HepG2 (cell line): Measurements from ENCODE around the gene TMEM8B. TPM values are rescaled to one million over a fixed set of nuclear protein-coding genes. Genes with fewer than 3 reads are reported as not detected.
A peak's percentile ranks its signal among the peaks of the same experiment; 100 is the strongest.

Experiments
- GFI1 ChIP-seq: sonication (generic); formaldehyde crosslinking; IDR thresholded peaks from 2 replicates; pipeline ENCODE4 v1.5.0; 2020; ENCODE audit warnings: missing genetic modification reagents, mild to moderate bottlenecking, borderline replicate concordance
- HOXA5 ChIP-seq: sonication (generic); formaldehyde crosslinking; IDR thresholded peaks from 2 replicates; pipeline ENCODE4 v1.4.0; 2020; ENCODE audit warnings: missing genetic modification reagents
- IKZF4 ChIP-seq: sonication (generic); formaldehyde crosslinking; IDR thresholded peaks from 2 replicates; pipeline ENCODE4 v1.5.1; 2020; ENCODE audit warnings: borderline replicate concordance, mild to moderate bottlenecking, low read depth, missing genetic modification reagents; ENCODE audit errors: not compliant biosample characterization
- MLLT10 ChIP-seq: sonication (generic); formaldehyde crosslinking; IDR thresholded peaks from 2 replicates; pipeline ENCODE4 v1.4.0; 2020; ENCODE audit warnings: missing genetic modification reagents
- NR2F1 ChIP-seq, 2 experiments: fragments of 450-650 bp in 1 of 2; formaldehyde crosslinking in 1 of 2; IDR thresholded peaks; 2 replicates each; pipeline versions ENCODE4 v1.5.0 to v1.6.1; 2016 to 2020; ENCODE audit warnings: mild to moderate bottlenecking in 1 of 2, missing compliant biosample characterization in 1 of 2, missing genetic modification reagents in 1 of 2, moderate library complexity in 1 of 2
- PCBP1 ChIP-seq: fragments of 200-400 bp; formaldehyde crosslinking; IDR thresholded peaks from 2 replicates; pipeline ENCODE4 v1.6.1; 2017; ENCODE audit warnings: mild to moderate bottlenecking, low read depth, low read length, borderline replicate concordance
- RAD21 ChIP-seq: fragments of 450-650 bp; formaldehyde crosslinking; IDR thresholded peaks from 2 replicates; pipeline ENCODE4 v1.5.0; 2020; ENCODE audit warnings: mild to moderate bottlenecking
- RXRB ChIP-seq: IDR thresholded peaks from 2 replicates; pipeline ENCODE4 v1.6.1; 2016; ENCODE audit warnings: borderline replicate concordance, missing genetic modification reagents, missing compliant biosample characterization
- SMAD1 ChIP-seq: sonication (generic); formaldehyde crosslinking; IDR thresholded peaks from 2 replicates; pipeline ENCODE4 v1.4.0; 2020; ENCODE audit warnings: missing genetic modification reagents, low read depth, mild to moderate bottlenecking, borderline replicate concordance
- SMC3 ChIP-seq: IDR thresholded peaks from 2 replicates; pipeline ENCODE4 v1.6.1; 2011; ENCODE audit warnings: low read length, improper control_type of control experiment
- TEAD2 ChIP-seq: sonication (generic); formaldehyde crosslinking; IDR thresholded peaks from 2 replicates; pipeline ENCODE4 v1.9.0; 2021; ENCODE audit warnings: missing genetic modification reagents
- TEAD3 ChIP-seq: optimal IDR thresholded peaks from 2 replicates; pipeline ENCODE3; 2016; ENCODE audit warnings: borderline replicate concordance
- XRCC5 ChIP-seq: fragments of 200-400 bp; formaldehyde crosslinking; optimal IDR thresholded peaks from 2 replicates; pipeline ENCODE3; 2017; ENCODE audit warnings: mild to moderate bottlenecking, low read length
- ZNF264 ChIP-seq: sonication (generic); formaldehyde crosslinking; IDR thresholded peaks from 2 replicates; pipeline ENCODE4 v1.4.0; 2020; ENCODE audit warnings: missing genetic modification reagents
- ZNF350 ChIP-seq: sonication (generic); formaldehyde crosslinking; IDR thresholded peaks from 2 replicates; pipeline ENCODE4 v1.4.0; 2020; ENCODE audit warnings: mild to moderate bottlenecking, low read depth, missing genetic modification reagents, borderline replicate concordance
- ZNF382 ChIP-seq: sonication (generic); formaldehyde crosslinking; IDR thresholded peaks from 2 replicates; pipeline ENCODE4 v1.5.0; 2020; ENCODE audit warnings: missing genetic modification reagents, mild to moderate bottlenecking, borderline replicate concordance
- ZNF446 ChIP-seq: sonication (generic); formaldehyde crosslinking; IDR thresholded peaks from 2 replicates; pipeline ENCODE4 v1.5.0; 2020; ENCODE audit warnings: mild to moderate bottlenecking, missing genetic modification reagents
- ZNF605 ChIP-seq: sonication (generic); formaldehyde crosslinking; IDR thresholded peaks from 2 replicates; pipeline ENCODE4 v1.8.0; 2022; ENCODE audit warnings: mild to moderate bottlenecking, missing genetic modification reagents
- ZNF703 ChIP-seq: sonication (generic); formaldehyde crosslinking; IDR thresholded peaks from 2 replicates; pipeline ENCODE4 v1.5.1; 2020; ENCODE audit warnings: missing genetic modification reagents, mild to moderate bottlenecking, moderate library complexity, borderline replicate concordance
- polyA plus RNA-seq, 8 experiments: library from polyadenylated mRNA; depleted of rRNA in 3 of 8; stranded (reverse) in 7 of 8; unstranded in 1 of 8; fragments of >200 nt; fragmentation: Illumina TruSeq in 4 of 8; extraction: Trizol in 4 of 8; gene quantifications; 2 replicates each; pipeline versions ENCODE4 v1.2.1 to v1.2.3, GENCODE V29; 2011 to 2016; ENCODE audit warnings: low read depth in 4 of 8, missing spikeins in 1 of 8, mixed read lengths in 1 of 8; ENCODE audit not compliant: insufficient read depth in 1 of 8
- total RNA-seq, 5 experiments: library from RNA; depleted of rRNA; stranded (reverse); fragments of >200 nt; fragmentation: Illumina TruSeq; extraction: Trizol; gene quantifications; 2 replicates each; pipeline ENCODE4 v1.2.3, GENCODE V29; 2016; ENCODE audit warnings: low read depth in 1 of 5
- TF ChIP-seq, protein P1 (sequence below): sonication (generic); formaldehyde crosslinking; IDR thresholded peaks from 2 replicates; pipeline ENCODE4 v1.5.0; 2020; ENCODE audit warnings: mild to moderate bottlenecking, missing genetic modification reagents, moderate library complexity
- TF ChIP-seq, protein P2 (sequence below): sonication (generic); formaldehyde crosslinking; IDR thresholded peaks from 2 replicates; pipeline ENCODE4 v1.4.0; 2020; ENCODE audit warnings: missing genetic modification reagents
- TF ChIP-seq, protein P3 (sequence below): sonication (generic); formaldehyde crosslinking; IDR thresholded peaks from 2 replicates; pipeline ENCODE4 v1.4.0; 2020; ENCODE audit warnings: missing genetic modification reagents

The TMEM8B gene
- total and polyA plus RNA-seq, 2 of the 13 experiments (the other 11 are each of a cell fraction or from before 2014, with no cell fraction given) = 2.1 to 2.7 TPM

DNA sequence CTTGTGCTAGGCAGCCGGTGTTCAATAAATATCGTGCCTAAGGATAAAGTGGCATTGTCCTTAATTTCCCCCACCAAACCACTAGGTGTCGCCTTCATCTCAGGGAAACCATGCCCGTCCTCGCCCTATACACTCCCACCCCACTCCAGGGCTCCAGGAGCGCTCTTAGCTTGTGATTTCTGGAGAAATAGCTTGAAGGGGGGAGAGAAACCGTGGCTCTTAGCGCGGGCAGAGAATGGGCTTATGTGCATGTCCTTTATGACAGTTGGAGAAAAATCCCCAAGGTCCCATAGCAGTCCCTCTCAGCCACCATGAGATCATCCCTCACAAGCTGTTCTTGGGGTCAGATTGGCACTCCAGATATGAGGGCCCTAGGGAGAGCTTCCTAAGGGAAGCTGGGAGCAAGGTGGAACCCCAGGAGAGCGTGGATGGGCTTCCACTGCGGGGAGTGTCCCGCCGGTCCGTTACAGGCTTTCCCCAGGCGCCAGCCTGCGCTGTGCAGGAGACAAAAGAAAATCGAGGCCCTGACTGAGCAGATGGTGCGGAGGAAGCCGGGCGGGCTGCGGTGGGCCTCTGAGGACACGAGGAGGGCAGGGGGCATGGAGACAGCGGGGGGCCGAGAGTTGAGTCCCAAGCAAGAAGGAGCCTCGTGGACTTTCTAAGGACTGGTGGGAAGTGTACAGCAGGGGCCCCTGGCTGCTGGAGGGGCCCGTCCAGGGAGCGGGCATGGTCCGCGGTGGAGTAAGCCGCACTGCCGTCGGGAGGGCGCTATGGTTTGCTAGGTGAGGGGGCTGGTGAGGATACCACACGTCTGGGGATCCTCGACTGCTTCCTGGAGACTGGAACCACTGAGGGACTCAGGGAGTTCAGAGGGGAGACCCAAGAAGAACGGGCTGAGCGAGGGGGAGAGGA lies 38.4 kb upstream of the TMEM8B start (continued):
- TF ChIP-seq, protein P1, sequence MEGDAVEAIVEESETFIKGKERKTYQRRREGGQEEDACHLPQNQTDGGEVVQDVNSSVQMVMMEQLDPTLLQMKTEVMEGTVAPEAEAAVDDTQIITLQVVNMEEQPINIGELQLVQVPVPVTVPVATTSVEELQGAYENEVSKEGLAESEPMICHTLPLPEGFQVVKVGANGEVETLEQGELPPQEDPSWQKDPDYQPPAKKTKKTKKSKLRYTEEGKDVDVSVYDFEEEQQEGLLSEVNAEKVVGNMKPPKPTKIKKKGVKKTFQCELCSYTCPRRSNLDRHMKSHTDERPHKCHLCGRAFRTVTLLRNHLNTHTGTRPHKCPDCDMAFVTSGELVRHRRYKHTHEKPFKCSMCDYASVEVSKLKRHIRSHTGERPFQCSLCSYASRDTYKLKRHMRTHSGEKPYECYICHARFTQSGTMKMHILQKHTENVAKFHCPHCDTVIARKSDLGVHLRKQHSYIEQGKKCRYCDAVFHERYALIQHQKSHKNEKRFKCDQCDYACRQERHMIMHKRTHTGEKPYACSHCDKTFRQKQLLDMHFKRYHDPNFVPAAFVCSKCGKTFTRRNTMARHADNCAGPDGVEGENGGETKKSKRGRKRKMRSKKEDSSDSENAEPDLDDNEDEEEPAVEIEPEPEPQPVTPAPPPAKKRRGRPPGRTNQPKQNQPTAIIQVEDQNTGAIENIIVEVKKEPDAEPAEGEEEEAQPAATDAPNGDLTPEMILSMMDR (CRISPR knock-in tag) = peak; percentile 94
- TF ChIP-seq RXRB (CRISPR knock-in tag) (peak; percentile 37; the same call in 1 of the 2 replicates), NR2F1 (CRISPR knock-in tag; IDR thresholded peaks at IDR 0.05) (no peak), ZNF264 (CRISPR knock-in tag) (no peak), IKZF4 (no peak), ZNF605 (CRISPR knock-in tag) (no peak), ZNF382 (CRISPR knock-in tag) (no peak), ZNF350 (no peak; the same call in 1 of the 2 replicates), XRCC5 (peak; percentile 62), ZNF446 (CRISPR knock-in tag) (no peak), SMC3 (peak; percentile 85), MLLT10 (CRISPR knock-in tag) (no peak), PCBP1 (no peak), SMAD1 (CRISPR knock-in tag) (no peak), RAD21 (CRISPR knock-in tag) (peak; percentile 82), GFI1 (CRISPR knock-in tag) (0 out of 2 replicates have a peak, but pooled peaks have one; percentile 15), ZNF703 (CRISPR knock-in tag) (no peak), HOXA5 (CRISPR knock-in tag) (no peak), TEAD2 (CRISPR knock-in tag) (no peak), TEAD3 (CRISPR knock-in tag) (peak; percentile 64)
- TF ChIP-seq, protein P2, sequence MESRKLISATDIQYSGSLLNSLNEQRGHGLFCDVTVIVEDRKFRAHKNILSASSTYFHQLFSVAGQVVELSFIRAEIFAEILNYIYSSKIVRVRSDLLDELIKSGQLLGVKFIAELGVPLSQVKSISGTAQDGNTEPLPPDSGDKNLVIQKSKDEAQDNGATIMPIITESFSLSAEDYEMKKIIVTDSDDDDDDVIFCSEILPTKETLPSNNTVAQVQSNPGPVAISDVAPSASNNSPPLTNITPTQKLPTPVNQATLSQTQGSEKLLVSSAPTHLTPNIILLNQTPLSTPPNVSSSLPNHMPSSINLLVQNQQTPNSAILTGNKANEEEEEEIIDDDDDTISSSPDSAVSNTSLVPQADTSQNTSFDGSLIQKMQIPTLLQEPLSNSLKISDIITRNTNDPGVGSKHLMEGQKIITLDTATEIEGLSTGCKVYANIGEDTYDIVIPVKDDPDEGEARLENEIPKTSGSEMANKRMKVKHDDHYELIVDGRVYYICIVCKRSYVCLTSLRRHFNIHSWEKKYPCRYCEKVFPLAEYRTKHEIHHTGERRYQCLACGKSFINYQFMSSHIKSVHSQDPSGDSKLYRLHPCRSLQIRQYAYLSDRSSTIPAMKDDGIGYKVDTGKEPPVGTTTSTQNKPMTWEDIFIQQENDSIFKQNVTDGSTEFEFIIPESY (CRISPR knock-in tag) = 0 out of 2 replicates have a peak, but pooled peaks have one; percentile 24
- TF ChIP-seq, protein P3, sequence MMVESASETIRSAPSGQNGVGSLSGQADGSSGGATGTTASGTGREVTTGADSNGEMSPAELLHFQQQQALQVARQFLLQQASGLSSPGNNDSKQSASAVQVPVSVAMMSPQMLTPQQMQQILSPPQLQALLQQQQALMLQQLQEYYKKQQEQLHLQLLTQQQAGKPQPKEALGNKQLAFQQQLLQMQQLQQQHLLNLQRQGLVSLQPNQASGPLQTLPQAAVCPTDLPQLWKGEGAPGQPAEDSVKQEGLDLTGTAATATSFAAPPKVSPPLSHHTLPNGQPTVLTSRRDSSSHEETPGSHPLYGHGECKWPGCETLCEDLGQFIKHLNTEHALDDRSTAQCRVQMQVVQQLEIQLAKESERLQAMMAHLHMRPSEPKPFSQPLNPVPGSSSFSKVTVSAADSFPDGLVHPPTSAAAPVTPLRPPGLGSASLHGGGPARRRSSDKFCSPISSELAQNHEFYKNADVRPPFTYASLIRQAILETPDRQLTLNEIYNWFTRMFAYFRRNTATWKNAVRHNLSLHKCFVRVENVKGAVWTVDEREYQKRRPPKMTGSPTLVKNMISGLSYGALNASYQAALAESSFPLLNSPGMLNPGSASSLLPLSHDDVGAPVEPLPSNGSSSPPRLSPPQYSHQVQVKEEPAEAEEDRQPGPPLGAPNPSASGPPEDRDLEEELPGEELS = 0 out of 2 replicates have a peak, but pooled peaks have one; percentile 17
